Neuronal stem cell (in vitro differentiated cells): ENCODE measurements around the gene MARCOL.
"Not testable (repeated sequence)": the region's sequence is repeated elsewhere in the genome, so short reads cannot be mapped to it uniquely, and the experiment has no call there.

ENCODE experiments used
- DNase-seq: peaks from one replicate; pipeline ENCODE4 v3.0.0-alpha.2; 2013; ENCODE audit warnings: low spot score
- H2AFZ ChIP-seq: one replicate; pipeline ENCODE4 v1.6.1; 2013; ENCODE audit warnings: mild to moderate bottlenecking, low read length, inconsistent platforms
- H2AK5ac ChIP-seq: 2 replicates; pipeline ENCODE4 v1.6.1; 2013; ENCODE audit warnings: low read depth, mild to moderate bottlenecking, inconsistent platforms, low read length, moderate library complexity, mixed read lengths
- H2BK120ac ChIP-seq: 2 replicates; pipeline ENCODE4 v1.6.1; 2013; ENCODE audit warnings: low read depth, mild to moderate bottlenecking, inconsistent platforms, low read length, moderate library complexity, mixed read lengths
- H2BK12ac ChIP-seq: one replicate; pipeline ENCODE4 v1.6.1; 2013; ENCODE audit warnings: low read length, inconsistent platforms
- H2BK15ac ChIP-seq: 2 replicates; pipeline ENCODE4 v1.6.1; 2013; ENCODE audit warnings: mild to moderate bottlenecking, low read length, inconsistent platforms, mixed read lengths
- H2BK5ac ChIP-seq: one replicate; pipeline ENCODE4 v1.6.1; 2013; ENCODE audit warnings: inconsistent platforms, mild to moderate bottlenecking, low read length, moderate library complexity
- H3K14ac ChIP-seq: one replicate; pipeline ENCODE4 v1.6.1; 2013; ENCODE audit warnings: low read length, inconsistent platforms
- H3K18ac ChIP-seq: 2 replicates; pipeline ENCODE4 v1.6.1; 2013; ENCODE audit warnings: low read length, inconsistent platforms
- H3K23ac ChIP-seq: 2 replicates; pipeline ENCODE4 v1.6.1; 2013; ENCODE audit warnings: low read depth, mild to moderate bottlenecking, mixed read lengths, low read length, inconsistent platforms; ENCODE audit not compliant: poor library complexity
- H3K27ac ChIP-seq: replicated peaks from 3 replicates; pipeline ENCODE4 v1.5.1; 2013; ENCODE audit warnings: low read length, inconsistent platforms
- H3K27me3 ChIP-seq, 3 experiments: 2 replicates each; pipeline ENCODE4 v1.6.1; 2013; ENCODE audit warnings: low read length in 3 of 3, mild to moderate bottlenecking in 2 of 3, inconsistent platforms in 1 of 3, low read depth in 1 of 3, mixed read lengths in 1 of 3, moderate library complexity in 1 of 3; ENCODE audit not compliant: control insufficient read depth in 3 of 3, insufficient read depth in 3 of 3
- H3K36me3 ChIP-seq, 2 donors: replicated peaks in 1 of 2; 2 replicates each; pipeline ENCODE4 v1.6.1; 2013; ENCODE audit warnings: low read length in 2 of 2; ENCODE audit not compliant: control insufficient read depth in 2 of 2, insufficient read depth in 2 of 2
- H3K4ac ChIP-seq: 2 replicates; pipeline ENCODE4 v1.6.1; 2013; ENCODE audit warnings: inconsistent platforms, mild to moderate bottlenecking, low read length, moderate library complexity
- H3K4me1 ChIP-seq, 2 donors: 1 replicate in 1 of 2; 2 replicates in 1 of 2; pipeline ENCODE4 v1.6.1; 2013; ENCODE audit warnings: low read length in 2 of 2, low read depth in 1 of 2; ENCODE audit not compliant: control insufficient read depth in 2 of 2, insufficient read depth in 1 of 2
- H3K4me2 ChIP-seq: one replicate; pipeline ENCODE4 v1.6.1; 2013; ENCODE audit warnings: mild to moderate bottlenecking, low read length, inconsistent platforms; ENCODE audit not compliant: insufficient read depth, poor library complexity, severe bottlenecking
- H3K4me3 ChIP-seq, 2 donors: 2 replicates each; pipeline ENCODE4 v1.5.1; 2013; ENCODE audit warnings: low read length in 2 of 2, mild to moderate bottlenecking in 2 of 2, inconsistent platforms in 1 of 2, moderate library complexity in 1 of 2
- H3K79me1 ChIP-seq: one replicate; pipeline ENCODE4 v1.6.1; 2013; ENCODE audit warnings: low read depth, mild to moderate bottlenecking, inconsistent platforms, low read length, moderate library complexity
- H3K9ac ChIP-seq: one replicate; pipeline ENCODE4 v1.6.1; 2013; ENCODE audit warnings: mild to moderate bottlenecking, low read depth, low read length, inconsistent platforms; ENCODE audit not compliant: poor library complexity
- H3K9me3 ChIP-seq, 2 donors: replicated peaks in 1 of 2; 2 replicates each; pipeline versions ENCODE3 to v1.6.1; 2013; ENCODE audit warnings: low read length in 2 of 2, mild to moderate bottlenecking in 2 of 2, inconsistent platforms in 1 of 2, low read depth in 1 of 2, mixed read lengths in 1 of 2, moderate library complexity in 1 of 2; ENCODE audit not compliant: control insufficient read depth in 2 of 2, insufficient read depth in 1 of 2
- H4K8ac ChIP-seq: one replicate; pipeline ENCODE4 v1.6.1; 2013; ENCODE audit warnings: low read depth, mild to moderate bottlenecking, inconsistent platforms, low read length, moderate library complexity
- H4K91ac ChIP-seq: one replicate; pipeline ENCODE4 v1.6.1; 2013; ENCODE audit warnings: low read length, low read depth, mild to moderate bottlenecking, inconsistent platforms; ENCODE audit not compliant: poor library complexity
- WGBS, 2 donors: extraction: QIAGEN DNeasy Blood & Tissue Kit; methylation state at CpG; one replicate each; pipeline ENCODE4 v1.1.7; 2013; ENCODE audit warnings: missing lambda C conversion rate in 2 of 2, mixed read lengths in 1 of 2; ENCODE audit not compliant: insufficient read length in 2 of 2, insufficient replicate concordance in 1 of 2; ENCODE audit errors: extremely low coverage in 2 of 2; 5-methylcytosine and 5-hydroxymethylcytosine counted together

MARCOL gene

GRCh38 chr5:148261221-148261620 is 22.9 kb downstream of the MARCOL start:
- no peaks in the 10 kb centered on the region for H3K79me1 ChIP-seq
- no peak overlapping the region for H3K4ac ChIP-seq
- no peak overlapping the region for H3K18ac ChIP-seq
- H2BK15ac ChIP-seq: no peak overlapping the region
- no peak overlapping the region for H3K14ac ChIP-seq
- no peaks in the 10 kb centered on the region for H3K27me3 ChIP-seq
- H3K4me3 ChIP-seq: no peak overlapping the region
- H3K9ac ChIP-seq: no peak overlapping the region
- no peak overlapping the region for H2BK5ac ChIP-seq
- no peak overlapping the region for H4K91ac ChIP-seq
- no peak overlapping the region for H2BK12ac ChIP-seq
- no peak overlapping the region for H3K27ac ChIP-seq
- no peaks in the 10 kb centered on the region for H3K36me3 ChIP-seq
- no peak overlapping the region for H4K8ac ChIP-seq
- no peak overlapping the region for H3K4me2 ChIP-seq
- no peak overlapping the region for H2AFZ ChIP-seq
- no peak overlapping the region for H2BK120ac ChIP-seq
- DNase-seq: no peak
- H3K9me3 ChIP-seq: no peaks in the 10 kb centered on the region
- no peak overlapping the region for H3K23ac ChIP-seq
- no peaks in the 10 kb centered on the region for H3K4me1 ChIP-seq
- no peak overlapping the region for H2AK5ac ChIP-seq

- Histone ChIP-seq H3K14ac (no peak overlapping the region), H3K36me3 (no peaks in the 10 kb centered on the region), H3K4me1 (no peaks in the 10 kb centered on the region), H3K79me1 (no peaks in the 10 kb centered on the region), H4K91ac (no peak overlapping the region), H2AFZ (no peak overlapping the region), H2BK12ac (no peak overlapping the region), H3K9me3 (no peaks in the 10 kb centered on the region), H2BK120ac (no peak overlapping the region), H3K23ac (no peak overlapping the region), H3K4me2 (no peak overlapping the region), H3K27me3 (no peaks in the 10 kb centered on the region), H3K9ac (no peak overlapping the region), H2BK15ac (no peak overlapping the region), H3K4ac (no peak overlapping the region), H3K4me3 (no peak overlapping the region), H3K18ac (no peak overlapping the region), H4K8ac (no peak overlapping the region), H2AK5ac (no peak overlapping the region), H3K27ac (no peak overlapping the region), H2BK5ac (no peak overlapping the region)
- WGBS, 2 donors: no CpG with 5 or more reads among the region's 3 CpGs
- DNase-seq: no peak
These were observed 29.6 kb downstream of the MARCOL start for GRCh38 chr5:148267962-148268361.

DNA sequence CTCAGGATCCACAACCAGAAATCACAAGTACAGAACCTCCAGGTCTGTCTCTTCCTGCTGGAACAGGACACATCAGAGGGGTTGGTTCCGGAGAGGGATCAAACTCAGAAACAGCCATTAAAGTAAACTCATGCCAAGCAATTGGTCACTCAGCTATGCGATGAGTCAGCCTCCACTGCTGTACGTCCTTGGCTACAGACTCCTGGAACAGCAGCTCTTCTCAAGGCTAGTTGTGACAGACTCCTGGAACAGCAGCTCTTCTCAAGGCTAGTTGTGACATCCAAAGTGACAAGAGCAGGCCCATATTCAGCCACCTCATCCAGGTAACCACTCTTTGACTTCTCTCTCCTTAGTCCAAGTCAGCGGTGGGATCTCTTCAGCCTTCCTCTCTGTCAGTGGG is 30.2 kb downstream of the MARCOL start, which contains the start of gene SPINK13:
Gene SPINK13 (plus strand): TSS at position 229 of the 400 bp plus-strand sequence. CDS start 1,279 bp downstream, outside the sequence.
- Histone ChIP-seq H3K9ac (no peak within 1 kb of the TSS), H4K91ac (no peak within 1 kb of the TSS), H2BK12ac (no peak within 1 kb of the TSS), H3K27ac (no peak within 1 kb of the TSS), H3K4me2 (no peak within 1 kb of the TSS), H3K23ac (no peak within 1 kb of the TSS), H4K8ac (no peak within 1 kb of the TSS), H3K4me1 (no peaks in the 10 kb centered on the region), H2BK5ac (no peak within 1 kb of the TSS), H3K27me3 (no peaks in the 10 kb centered on the region), H2BK15ac (no peak within 1 kb of the TSS), H3K18ac (no peak within 1 kb of the TSS), H3K4ac (no peak within 1 kb of the TSS), H3K4me3 (no peak within 1 kb of the TSS), H3K79me1 (no peaks in the 10 kb centered on the region), H3K36me3 (no peaks in the 10 kb centered on the region), H3K14ac (no peak within 1 kb of the TSS), H2BK120ac (no peak within 1 kb of the TSS), H2AK5ac (no peak within 1 kb of the TSS), H2AFZ (no peak within 1 kb of the TSS), H3K9me3 (no peaks in the 10 kb centered on the region)
- no CpG with 5 or more reads among the region's 4 CpGs for WGBS, 2 donors
- DNase-seq: no peak

DNA sequence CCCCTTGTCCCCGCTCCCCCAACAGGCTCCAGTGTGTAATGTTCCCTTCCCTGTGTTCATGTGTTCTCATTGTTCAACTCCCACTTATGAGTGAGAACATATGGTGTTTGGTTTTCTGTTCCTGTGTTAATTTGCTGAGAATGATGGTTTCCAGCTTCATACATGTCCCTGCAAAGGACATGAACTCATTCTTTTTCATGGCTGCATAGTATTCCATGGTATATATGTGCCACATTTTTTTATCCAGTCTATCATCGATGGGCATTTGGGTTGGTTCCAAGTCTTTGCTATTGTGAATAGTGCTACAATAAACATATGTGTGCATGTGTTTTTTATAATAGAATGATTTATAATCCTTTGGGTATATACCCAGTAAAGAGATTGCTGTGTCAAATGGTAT is 36.8 kb downstream of the MARCOL start:
- H4K8ac ChIP-seq, H2BK5ac ChIP-seq, H3K9ac ChIP-seq, H3K27ac ChIP-seq, H3K4me2 ChIP-seq, H3K9me3 ChIP-seq, H3K4me3 ChIP-seq, H3K4ac ChIP-seq, H3K36me3 ChIP-seq, H3K23ac ChIP-seq, H3K4me1 ChIP-seq, H3K27me3 ChIP-seq, H3K18ac ChIP-seq, H4K91ac ChIP-seq, H3K79me1 ChIP-seq, DNase-seq, H3K14ac ChIP-seq, H2AFZ ChIP-seq, H2BK120ac ChIP-seq, H2AK5ac ChIP-seq, H2BK15ac ChIP-seq, H2BK12ac ChIP-seq: not testable (repeated sequence)
- no CpG with 5 or more reads among the region's 2 CpGs for WGBS, 2 donors
